GM18505 (cell line): Measurements from ENCODE around the gene LY6G6F.

Experiments used
- ATAC-seq: cut with Tn5 transposase; IDR thresholded peaks from one replicate; pipeline ENCODE4 v1.9.1; 2021; ENCODE audit not compliant: unreplicated experiment
- POLR2A ChIP-seq: IDR thresholded peaks from 4 replicates; pipeline ENCODE4 v1.6.1; 2011; ENCODE audit warnings: borderline replicate concordance; ENCODE audit not compliant: insufficient read depth, insufficient read length; ENCODE audit errors: extremely low read depth

LY6G6F gene

GRCh38 chr6:31687860-31688693 is 18.6 kb upstream of the LY6G6F start:
- no peak for ATAC-seq
- no peak for TF ChIP-seq POLR2A

DNA sequence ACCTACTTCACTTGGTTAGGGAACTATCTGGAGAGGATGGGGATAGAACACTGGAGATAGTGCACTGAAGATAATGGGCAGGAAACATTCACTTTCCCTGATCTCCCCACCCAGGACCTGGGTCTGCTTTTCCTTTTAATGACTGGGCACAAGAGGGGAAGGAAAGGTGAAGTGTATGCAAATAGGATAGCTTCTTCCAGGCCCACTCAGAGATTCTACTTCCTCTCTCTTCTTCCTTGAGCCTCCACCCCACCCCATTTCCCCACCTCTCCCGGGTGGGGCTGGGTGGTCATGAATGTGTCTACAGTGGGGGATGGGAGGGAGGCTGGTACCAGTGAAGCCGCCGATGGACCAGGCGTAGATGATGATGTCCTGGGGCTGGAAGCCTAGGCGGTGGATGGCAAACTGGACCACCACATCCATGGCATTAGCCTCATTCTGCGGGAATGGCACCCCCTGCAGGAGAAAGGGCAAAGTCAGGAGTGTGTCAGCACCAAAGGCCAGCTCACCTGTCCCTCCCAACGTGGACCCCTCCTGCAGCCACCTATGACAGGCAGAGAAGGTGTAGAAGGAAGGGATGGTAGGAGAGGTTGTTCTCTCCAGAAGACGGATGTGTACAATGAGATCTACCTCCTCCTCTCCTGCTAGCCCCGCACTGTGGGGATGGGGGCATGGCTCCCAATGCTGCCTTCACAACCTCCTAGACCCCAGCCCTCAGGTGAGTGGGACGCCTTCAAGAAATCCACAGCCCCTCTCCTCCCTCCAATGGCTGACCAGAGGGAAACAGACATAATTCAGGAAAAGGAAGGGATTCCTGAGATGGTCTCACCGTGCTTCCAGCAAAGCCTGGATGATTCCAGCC is 17.2 kb upstream of the LY6G6F start:
- ATAC-seq = no peak
- TF ChIP-seq POLR2A = no peak

GRCh38 chr6:31690231-31691077 is 16.2 kb upstream of the LY6G6F start:
- no peak for ATAC-seq
- no peak for TF ChIP-seq POLR2A

- no peak for TF ChIP-seq POLR2A
- no peak for ATAC-seq
Observed at GRCh38 chr6:31691078-31691463, 15.6 kb upstream of the LY6G6F start.

GRCh38 chr6:31691564-31692108 is 15.0 kb upstream of the LY6G6F start:
- no peak for TF ChIP-seq POLR2A
- ATAC-seq = no peak

DNA sequence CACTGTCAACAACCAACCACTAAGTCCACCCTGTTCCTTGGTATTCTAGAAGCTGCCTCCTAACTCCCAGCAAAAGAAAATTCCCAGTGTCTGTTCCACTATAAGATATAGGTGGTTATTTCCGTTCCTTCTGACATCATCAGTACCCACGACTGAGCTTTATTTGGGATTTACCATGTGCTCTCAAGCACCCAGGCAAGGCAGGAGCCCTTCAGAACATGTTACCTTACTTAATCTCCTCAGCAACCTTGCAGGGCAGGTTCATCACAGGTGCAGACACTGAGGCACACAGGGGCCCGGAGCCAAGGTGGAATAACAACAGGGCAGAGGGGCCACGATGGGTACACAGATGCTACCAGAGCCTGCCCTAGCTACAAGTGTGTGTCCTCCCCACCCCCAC is 14.3 kb upstream of the LY6G6F start:
- no peak for ATAC-seq
- no peak for TF ChIP-seq POLR2A

GRCh38 chr6:31692886-31693285 is 13.8 kb upstream of the LY6G6F start:
- TF ChIP-seq POLR2A = no peak
- no peak for ATAC-seq

DNA sequence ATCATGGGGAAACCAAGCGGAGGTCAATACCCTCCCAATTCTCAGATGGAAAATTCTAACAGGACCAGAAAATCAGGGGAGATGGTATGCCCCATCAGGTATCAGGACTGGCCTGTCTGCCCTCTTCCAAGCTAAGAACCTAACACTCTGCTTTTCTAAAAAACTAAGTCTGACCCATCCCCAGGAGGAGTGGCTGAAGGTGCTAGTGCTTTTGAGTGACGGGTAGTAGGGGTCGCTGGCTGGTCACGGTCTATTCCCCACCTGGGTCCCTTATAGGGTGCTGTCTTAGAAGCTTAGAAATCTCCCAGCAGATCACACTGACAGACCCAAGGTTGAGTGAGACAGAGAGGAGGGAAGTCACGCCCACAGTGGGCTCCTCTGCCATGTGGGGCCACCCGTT is 13.1 kb upstream of the LY6G6F start:
- no peak for ATAC-seq
- TF ChIP-seq POLR2A = no peak

DNA sequence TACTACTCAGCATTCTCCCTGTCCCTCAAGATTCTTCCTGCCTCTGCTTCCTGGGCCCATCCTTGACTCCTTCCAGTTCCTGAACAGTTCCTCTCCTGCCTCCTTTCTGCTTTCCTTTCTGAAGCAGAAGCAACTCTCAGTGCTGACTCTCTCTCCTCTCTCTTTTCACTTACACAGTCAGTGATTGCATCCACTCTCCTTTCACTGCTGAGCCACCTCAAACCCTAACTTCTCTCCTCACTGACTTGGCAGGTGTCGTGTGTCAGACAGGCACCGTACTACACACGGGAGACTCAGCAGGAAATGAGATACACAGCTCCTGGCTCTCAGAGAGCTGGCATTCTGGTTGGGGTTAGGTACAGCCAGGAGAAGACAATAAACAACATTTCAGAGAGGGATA is 9.1 kb upstream of the LY6G6F start:
- TF ChIP-seq POLR2A = no peak
- ATAC-seq = no peak

- ATAC-seq = no peak
- no peak for TF ChIP-seq POLR2A
Observed at GRCh38 chr6:31700740-31701401, 5.8 kb upstream of the LY6G6F start.

GRCh38 chr6:31701666-31702404 is 4.8 kb upstream of the LY6G6F start:
- no peak for TF ChIP-seq POLR2A
- no peak for ATAC-seq

DNA sequence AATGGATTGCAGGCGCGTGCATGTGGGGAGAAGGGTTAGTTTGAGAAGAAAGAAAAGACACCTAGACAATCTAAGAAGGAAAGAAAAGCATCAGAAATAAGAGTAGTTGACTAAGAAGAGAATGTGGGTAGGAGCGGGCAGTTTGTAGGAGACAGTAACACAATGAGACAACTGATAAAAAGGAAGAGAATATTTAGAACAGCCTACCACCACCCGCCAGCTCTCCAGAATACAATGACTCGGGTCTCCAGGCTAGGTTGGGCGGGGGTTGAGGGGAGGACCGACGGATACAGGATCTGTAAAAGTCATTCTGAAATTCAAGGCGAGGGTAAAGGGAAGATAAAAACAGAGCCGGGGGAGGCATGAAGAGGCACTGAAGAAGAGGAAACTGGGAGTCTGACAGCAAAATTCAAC is 4.3 kb upstream of the LY6G6F start:
- no peak for TF ChIP-seq POLR2A

More for the DNA sequence above, 4.3 kb upstream of the LY6G6F start:
- no peak for ATAC-seq
